NCI-H82 treated with DMSO at 0.1 percent for 48 hours (cell line): ENCODE data around the gene CAPN15.
"Not testable (repeated sequence)": the region's sequence is repeated elsewhere in the genome, so short reads cannot be mapped to it uniquely, and the experiment has no call there.

Experiments used
- DNase-seq: peaks from one replicate; lab custom pipeline; 2025; ENCODE audit not compliant: unreplicated experiment; lab: John Stamatoyannopoulos, UW

Gene CAPN15

GRCh38 chr16:506246-506546, 21.3 kb upstream of the CAPN15 start:
- no peak for DNase-seq

GRCh38 chr16:507527-507926, 20.0 kb upstream of the CAPN15 start:
- DNase-seq = not testable (repeated sequence)

- no peak for DNase-seq
These were observed 19.5 kb upstream of the CAPN15 start for GRCh38 chr16:507996-508395.

GRCh38 chr16:508884-509736, 18.4 kb upstream of the CAPN15 start:
- peak; percentile 35 for DNase-seq

GRCh38 chr16:510066-510825, 17.3 kb upstream of the CAPN15 start:
- DNase-seq = no peak

- DNase-seq = no peak
These were observed 14.7 kb upstream of the CAPN15 start for GRCh38 chr16:512802-513201.

GRCh38 chr16:513950-514349, 13.6 kb upstream of the CAPN15 start:
- no peak for DNase-seq

- no peak for DNase-seq
These were observed 12.2 kb upstream of the CAPN15 start for GRCh38 chr16:515175-515938.

GRCh38 chr16:515939-516226, 11.6 kb upstream of the CAPN15 start:
- DNase-seq = no peak

- no peak for DNase-seq
These were observed 11.2 kb upstream of the CAPN15 start for GRCh38 chr16:516301-516700.

GRCh38 chr16:518858-519257, 8.7 kb upstream of the CAPN15 start:
- DNase-seq = no peak

GRCh38 chr16:519425-519824, 8.1 kb upstream of the CAPN15 start:
- DNase-seq = no peak

GRCh38 chr16:519841-520687, 7.4 kb upstream of the CAPN15 start:
- no peak for DNase-seq

- no peak for DNase-seq
These were observed 6.7 kb upstream of the CAPN15 start for GRCh38 chr16:520847-521246.

GRCh38 chr16:521381-522210, 5.9 kb upstream of the CAPN15 start:
- no peak for DNase-seq

GRCh38 chr16:522320-523096, 5.0 kb upstream of the CAPN15 start:
- no peak for DNase-seq

GRCh38 chr16:523097-523741, 4.3 kb upstream of the CAPN15 start:
- no peak for DNase-seq

- DNase-seq = no peak
These were observed 3.1 kb upstream of the CAPN15 start for GRCh38 chr16:524274-525040.
